Measurements from ENCODE around the gene GCH1.

- TF ChIP-seq CTCF (conservative IDR thresholded peaks at IDR 0.05 in 1 of 2, IDR thresholded peaks at IDR 0.05 in 1 of 2; ENCODE audit: low read depth in 1 of 2, low read length in 2 of 2) (no peak), EZH2 (IDR thresholded peaks at IDR 0.05; ENCODE audit: low read length, missing control alignments) (no peak)
Observed at GRCh38 chr14:54882521-54882920, 20.1 kb downstream of the GCH1 start.

Data from fibroblast of lung (primary cell).